ENCODE results near the gene ABHD16A.

Gene ABHD16A

DNA sequence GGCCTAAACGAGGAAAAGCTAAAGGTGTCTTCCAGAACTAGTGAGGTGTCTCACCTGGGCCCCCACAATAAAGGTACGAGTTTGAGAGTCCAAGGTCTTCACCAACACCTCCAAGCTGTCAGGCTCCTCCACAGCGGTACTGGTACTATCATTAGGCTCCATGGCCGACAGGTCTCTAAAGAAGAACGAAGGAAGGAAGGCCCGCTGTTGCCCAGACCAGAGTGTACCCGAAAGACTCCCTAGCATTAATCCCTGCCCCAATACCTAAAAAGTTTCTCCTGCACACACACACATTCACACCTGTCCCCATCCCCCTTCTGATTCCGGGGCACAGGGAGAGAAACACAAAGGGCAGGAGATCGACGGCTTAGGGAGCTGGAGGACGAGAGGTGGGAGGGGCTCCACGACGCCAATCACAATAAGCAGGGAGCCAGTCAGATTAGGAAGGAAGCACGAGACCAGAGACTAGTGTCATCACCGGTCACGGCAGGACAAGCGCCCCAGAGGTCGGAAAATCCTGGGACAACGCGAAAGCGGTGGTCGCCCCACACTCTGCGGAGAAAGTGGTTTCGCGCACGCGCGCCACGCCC, 51.4 kb downstream of the ABHD16A start:
- peaks cover 50% of the 10 kb centered on the region for H3K36me3 ChIP-seq (ENCODE audit: low read depth)
- TF ChIP-seq, protein P1, sequence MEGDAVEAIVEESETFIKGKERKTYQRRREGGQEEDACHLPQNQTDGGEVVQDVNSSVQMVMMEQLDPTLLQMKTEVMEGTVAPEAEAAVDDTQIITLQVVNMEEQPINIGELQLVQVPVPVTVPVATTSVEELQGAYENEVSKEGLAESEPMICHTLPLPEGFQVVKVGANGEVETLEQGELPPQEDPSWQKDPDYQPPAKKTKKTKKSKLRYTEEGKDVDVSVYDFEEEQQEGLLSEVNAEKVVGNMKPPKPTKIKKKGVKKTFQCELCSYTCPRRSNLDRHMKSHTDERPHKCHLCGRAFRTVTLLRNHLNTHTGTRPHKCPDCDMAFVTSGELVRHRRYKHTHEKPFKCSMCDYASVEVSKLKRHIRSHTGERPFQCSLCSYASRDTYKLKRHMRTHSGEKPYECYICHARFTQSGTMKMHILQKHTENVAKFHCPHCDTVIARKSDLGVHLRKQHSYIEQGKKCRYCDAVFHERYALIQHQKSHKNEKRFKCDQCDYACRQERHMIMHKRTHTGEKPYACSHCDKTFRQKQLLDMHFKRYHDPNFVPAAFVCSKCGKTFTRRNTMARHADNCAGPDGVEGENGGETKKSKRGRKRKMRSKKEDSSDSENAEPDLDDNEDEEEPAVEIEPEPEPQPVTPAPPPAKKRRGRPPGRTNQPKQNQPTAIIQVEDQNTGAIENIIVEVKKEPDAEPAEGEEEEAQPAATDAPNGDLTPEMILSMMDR (IDR thresholded peaks at IDR 0.05; ENCODE audit: poor library complexity, severe bottlenecking) = no peak
- H3K4me1 ChIP-seq (ENCODE audit: insufficient read depth, poor library complexity, severe bottlenecking) = no peaks in the 10 kb centered on the region
- no peaks in the 10 kb centered on the region for H3K27me3 ChIP-seq (ENCODE audit: insufficient read depth, poor library complexity, severe bottlenecking)
- H3K27ac ChIP-seq (ENCODE audit: poor library complexity, severe bottlenecking) = peak overlapping the region; percentile 84
- H3K4me3 ChIP-seq (ENCODE audit: severe bottlenecking) = peak overlapping the region; percentile 93
- no peak for DNase-seq (ENCODE audit: low spot score)
- ATAC-seq (ENCODE audit: low read depth) = peak; percentile 54
- no peaks in the 10 kb centered on the region for H3K9me3 ChIP-seq (ENCODE audit: severe bottlenecking)

DNA sequence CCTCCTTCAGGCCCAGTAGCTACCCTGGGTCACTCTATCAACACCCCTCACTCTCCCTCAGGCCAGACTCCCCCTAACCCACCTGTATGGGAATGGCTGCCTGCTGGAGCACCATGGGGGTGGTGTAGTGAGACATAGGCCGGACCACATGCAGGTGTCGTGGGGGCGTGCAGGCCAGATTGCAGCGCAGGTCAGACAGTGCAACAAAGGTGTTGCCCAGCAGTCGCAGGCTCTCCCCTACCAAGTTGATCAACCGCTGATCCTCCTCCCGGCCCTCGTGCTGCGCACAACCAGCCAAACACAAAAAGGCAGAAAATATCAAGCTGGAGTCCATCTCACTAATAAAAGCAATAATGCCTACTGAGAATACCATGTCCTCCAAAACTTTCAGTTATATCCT, 57.8 kb downstream of the ABHD16A start:
- no peak for ATAC-seq (ENCODE audit: low read depth)
- no peak overlapping the region for H3K27ac ChIP-seq (ENCODE audit: poor library complexity, severe bottlenecking)
- H3K4me3 ChIP-seq (ENCODE audit: severe bottlenecking) = no peak overlapping the region
- TF ChIP-seq, protein P1 (IDR thresholded peaks at IDR 0.05; ENCODE audit: poor library complexity, severe bottlenecking) = no peak
- DNase-seq (ENCODE audit: low spot score) = no peak
- H3K27me3 ChIP-seq (ENCODE audit: insufficient read depth, poor library complexity, severe bottlenecking) = no peaks in the 10 kb centered on the region
- H3K9me3 ChIP-seq (ENCODE audit: severe bottlenecking) = no peaks in the 10 kb centered on the region
- no peaks in the 10 kb centered on the region for H3K4me1 ChIP-seq (ENCODE audit: insufficient read depth, poor library complexity, severe bottlenecking)
- peaks cover 86% of the 10 kb centered on the region for H3K36me3 ChIP-seq (ENCODE audit: low read depth)

DNA sequence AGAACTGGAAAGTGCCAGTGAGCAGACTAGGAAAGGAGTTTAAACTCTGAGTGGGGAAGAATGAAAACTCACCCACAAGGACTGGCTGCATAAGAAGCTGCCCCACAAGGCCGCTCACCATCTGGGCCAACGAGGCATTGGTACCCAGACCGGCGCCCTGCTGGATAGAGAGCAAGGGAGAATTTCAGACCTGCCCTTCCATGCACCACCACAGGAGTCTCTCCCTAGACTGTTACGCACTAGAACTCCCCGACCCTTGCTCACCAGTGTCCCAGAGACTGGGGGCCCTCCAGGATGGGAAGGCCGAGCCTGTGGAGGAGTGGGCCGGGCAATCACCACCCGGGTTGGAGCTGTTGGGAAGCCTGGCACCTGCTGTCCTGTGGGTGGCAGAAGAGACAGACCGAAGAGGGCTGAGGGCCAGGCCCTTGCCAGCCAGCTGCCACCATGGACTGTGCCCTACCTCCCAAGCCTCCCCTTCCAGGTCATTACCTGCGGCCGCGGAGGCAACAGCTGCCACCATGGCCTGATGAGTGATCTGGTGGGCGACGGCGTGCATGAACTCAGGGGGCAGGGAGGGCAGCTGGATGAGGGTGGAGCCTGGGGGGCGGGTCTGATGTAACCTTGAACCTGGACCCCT, 59.2 kb downstream of the ABHD16A start:
- H3K4me3 ChIP-seq (ENCODE audit: severe bottlenecking) = no peak overlapping the region
- H3K27me3 ChIP-seq (ENCODE audit: insufficient read depth, poor library complexity, severe bottlenecking) = no peaks in the 10 kb centered on the region
- no peak for DNase-seq (ENCODE audit: low spot score)
- no peak overlapping the region for H3K27ac ChIP-seq (ENCODE audit: poor library complexity, severe bottlenecking)
- TF ChIP-seq, protein P1 (IDR thresholded peaks at IDR 0.05; ENCODE audit: poor library complexity, severe bottlenecking) = no peak
- no peaks in the 10 kb centered on the region for H3K4me1 ChIP-seq (ENCODE audit: insufficient read depth, poor library complexity, severe bottlenecking)
- H3K9me3 ChIP-seq (ENCODE audit: severe bottlenecking) = no peaks in the 10 kb centered on the region
- no peak for ATAC-seq (ENCODE audit: low read depth)
- peaks cover 86% of the 10 kb centered on the region for H3K36me3 ChIP-seq (ENCODE audit: low read depth)

DNA sequence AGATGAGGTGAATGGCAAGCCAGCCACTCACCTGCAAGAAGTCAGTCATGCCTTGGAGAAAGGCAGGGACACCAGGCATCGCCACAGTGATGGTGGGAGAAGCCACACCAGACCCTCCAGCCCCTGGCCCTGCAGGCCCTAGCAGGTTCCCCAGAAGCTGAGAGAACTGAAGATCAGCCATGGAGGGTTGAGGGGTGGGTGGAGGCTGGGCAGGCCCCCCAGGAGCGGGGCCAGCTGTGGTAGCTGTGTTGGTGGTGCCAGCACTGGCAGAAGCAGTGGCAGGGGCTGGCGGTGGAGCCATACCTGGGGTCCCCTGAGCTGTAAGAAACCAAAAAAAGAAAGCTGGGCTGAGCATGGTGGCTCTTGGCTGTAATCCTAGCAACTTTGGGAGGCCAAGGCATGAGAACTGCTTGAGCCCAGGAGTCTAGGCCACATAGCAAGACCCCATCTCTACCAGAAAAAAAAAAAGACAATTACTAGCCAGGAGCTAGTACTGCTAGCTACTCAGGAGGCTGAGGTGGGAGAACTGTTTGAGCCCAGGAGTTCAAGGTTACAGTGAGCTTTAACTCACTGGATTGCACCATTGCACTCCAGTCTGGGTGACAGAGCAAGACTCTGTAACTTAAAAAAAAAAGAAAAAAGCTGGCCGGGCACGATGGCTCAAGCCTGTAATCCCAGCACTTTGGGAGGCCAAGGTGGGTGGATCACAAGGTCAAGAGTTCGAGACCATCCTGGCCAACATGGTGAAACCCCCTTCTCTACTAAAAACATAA, 60.1 kb downstream of the ABHD16A start:
- no peak for DNase-seq (ENCODE audit: low spot score)
- H3K27ac ChIP-seq (ENCODE audit: poor library complexity, severe bottlenecking) = no peak overlapping the region
- no peak overlapping the region for H3K4me3 ChIP-seq (ENCODE audit: severe bottlenecking)
- H3K27me3 ChIP-seq (ENCODE audit: insufficient read depth, poor library complexity, severe bottlenecking) = no peaks in the 10 kb centered on the region
- no peaks in the 10 kb centered on the region for H3K4me1 ChIP-seq (ENCODE audit: insufficient read depth, poor library complexity, severe bottlenecking)
- ATAC-seq (ENCODE audit: low read depth) = no peak
- H3K9me3 ChIP-seq (ENCODE audit: severe bottlenecking) = no peaks in the 10 kb centered on the region
- TF ChIP-seq, protein P1 (IDR thresholded peaks at IDR 0.05; ENCODE audit: poor library complexity, severe bottlenecking) = no peak
- peaks cover 86% of the 10 kb centered on the region for H3K36me3 ChIP-seq (ENCODE audit: low read depth)
